Liver (tissue), 9 donors: Measurements from ENCODE around the gene CLDN10. TPM values are rescaled to one million over a fixed set of nuclear protein-coding genes. Genes with fewer than 3 reads are reported as not detected.

Experiments used
- DNase-seq: peaks from one replicate; pipeline ENCODE4 v3.0.0-alpha.2; 2017; ENCODE audit warnings: low spot score
- H3K27ac ChIP-seq, 2 donors: one replicate each; pipeline ENCODE4 v1.7.0; 2013; ENCODE audit warnings: inconsistent platforms in 2 of 2, low read length in 2 of 2, control low read depth in 1 of 2, low read depth in 1 of 2, mild to moderate bottlenecking in 1 of 2
- H3K27me3 ChIP-seq, 4 donors: one replicate each; pipeline versions ENCODE4 v1.6.1 to v1.7.0; 2013; ENCODE audit warnings: low read length in 3 of 4, inconsistent platforms in 1 of 4, mild to moderate bottlenecking in 1 of 4, moderate library complexity in 1 of 4; ENCODE audit not compliant: control insufficient read depth in 4 of 4, insufficient read depth in 4 of 4
- H3K36me3 ChIP-seq, 4 donors: one replicate each; pipeline versions ENCODE4 v1.6.1 to v1.7.0; 2013; ENCODE audit warnings: low read length in 3 of 4, mild to moderate bottlenecking in 3 of 4, low read depth in 1 of 4, moderate library complexity in 1 of 4; ENCODE audit not compliant: control insufficient read depth in 4 of 4, insufficient read depth in 3 of 4
- H3K4me1 ChIP-seq, 4 donors: one replicate each; pipeline versions ENCODE4 v1.6.1 to v1.7.0; 2013; ENCODE audit warnings: low read length in 3 of 4, mild to moderate bottlenecking in 3 of 4, moderate library complexity in 1 of 4; ENCODE audit not compliant: control insufficient read depth in 4 of 4, insufficient read depth in 4 of 4
- H3K4me3 ChIP-seq, 3 donors: one replicate each; pipeline versions ENCODE4 v1.6.1 to v1.7.0; 2013; ENCODE audit warnings: low read length in 3 of 3, control low read depth in 1 of 3, low read depth in 1 of 3, mild to moderate bottlenecking in 1 of 3
- H3K9ac ChIP-seq, 2 donors: one replicate each; pipeline ENCODE4 v1.7.0; 2013; ENCODE audit warnings: low read length in 2 of 2, mild to moderate bottlenecking in 2 of 2, moderate library complexity in 2 of 2, control low read depth in 1 of 2, low read depth in 1 of 2
- H3K9me3 ChIP-seq, 4 donors: one replicate each; pipeline versions ENCODE4 v1.6.1 to v1.7.0; 2013; ENCODE audit warnings: low read length in 3 of 4; ENCODE audit not compliant: control insufficient read depth in 4 of 4
- ATF3 ChIP-seq: IDR thresholded peaks from 2 replicates; pipeline ENCODE4 v1.6.1; 2016; ENCODE audit warnings: antibody characterized with exemption
- CTCF ChIP-seq: fragments of 150-350 bp; IDR thresholded peaks from 2 replicates; pipeline ENCODE4 v1.5.1; 2017; ENCODE audit warnings: improper control_type of control experiment, low read depth, low read length; ENCODE audit not compliant: missing input control
- EGR1 ChIP-seq, 2 donors: IDR thresholded peaks; 2 replicates each; pipeline ENCODE4 v1.6.1; 2016 to 2018; ENCODE audit warnings: antibody characterized with exemption in 2 of 2, low read depth in 2 of 2
- FOXA1 ChIP-seq: IDR thresholded peaks from 2 replicates; pipeline ENCODE4 v1.6.1; 2016; ENCODE audit warnings: antibody characterized with exemption
- FOXA2 ChIP-seq: IDR thresholded peaks from 2 replicates; pipeline ENCODE4 v1.6.1; 2016; ENCODE audit warnings: antibody characterized with exemption
- GABPA ChIP-seq, 2 donors: IDR thresholded peaks in 1 of 2; conservative IDR thresholded peaks in 1 of 2; 2 replicates each; pipeline ENCODE4 v1.6.1; 2016; ENCODE audit warnings: antibody characterized with exemption in 2 of 2, mild to moderate bottlenecking in 1 of 2, moderate library complexity in 1 of 2
- HNF4A ChIP-seq, 2 donors: conservative IDR thresholded peaks; 2 replicates each; pipeline ENCODE4 v1.6.1; 2016; ENCODE audit warnings: antibody characterized with exemption in 2 of 2, mild to moderate bottlenecking in 2 of 2
- HNF4G ChIP-seq: IDR thresholded peaks from 2 replicates; pipeline ENCODE4 v1.6.1; 2016; ENCODE audit warnings: antibody characterized with exemption
- JUND ChIP-seq, 2 donors: IDR thresholded peaks; 2 replicates each; pipeline ENCODE4 v1.6.1; 2016; ENCODE audit warnings: antibody characterized with exemption in 2 of 2
- MAX ChIP-seq: IDR thresholded peaks from 2 replicates; pipeline ENCODE4 v1.6.1; 2016; ENCODE audit warnings: antibody characterized with exemption
- NR2F2 ChIP-seq: IDR thresholded peaks from 2 replicates; pipeline ENCODE4 v1.6.1; 2016; ENCODE audit warnings: antibody characterized with exemption
- RAD21 ChIP-seq, 2 donors: IDR thresholded peaks; 2 replicates each; pipeline ENCODE4 v1.6.1; 2016; ENCODE audit warnings: antibody characterized with exemption in 2 of 2, mild to moderate bottlenecking in 2 of 2
- REST ChIP-seq: IDR thresholded peaks from 2 replicates; pipeline ENCODE4 v1.6.1; 2016; ENCODE audit warnings: antibody characterized with exemption, mild to moderate bottlenecking
- RXRA ChIP-seq, 2 donors: IDR thresholded peaks; 2 replicates each; pipeline ENCODE4 v1.6.1; 2017 to 2018; ENCODE audit warnings: antibody characterized with exemption in 2 of 2, mild to moderate bottlenecking in 1 of 2
- SP1 ChIP-seq: IDR thresholded peaks from 2 replicates; pipeline ENCODE4 v1.6.1; 2018; ENCODE audit warnings: antibody characterized with exemption, mild to moderate bottlenecking
- TAF1 ChIP-seq: conservative IDR thresholded peaks from 2 replicates; pipeline ENCODE4 v1.6.1; 2016; ENCODE audit warnings: antibody characterized with exemption, mild to moderate bottlenecking
- YY1 ChIP-seq: IDR thresholded peaks from 2 replicates; pipeline ENCODE4 v1.6.1; 2016; ENCODE audit warnings: antibody characterized with exemption, mild to moderate bottlenecking
- ZBTB33 ChIP-seq: IDR thresholded peaks from 2 replicates; pipeline ENCODE4 v1.6.1; 2016; ENCODE audit warnings: antibody characterized with exemption
- WGBS: extraction: QIAGEN DNeasy Blood & Tissue Kit; methylation state at CpG from one replicate; pipeline ENCODE4 v1.1.7; 2013; 5-methylcytosine and 5-hydroxymethylcytosine counted together
- polyA plus RNA-seq, 2 donors: library from polyadenylated mRNA; stranded (reverse) in 1 of 2; unstranded in 1 of 2; fragments of 200-250 nt in 1 of 2; fragments of >200 nt in 1 of 2; fragmentation: Nextera tagmentation in 1 of 2; extraction: Ambion mirVana in 1 of 2; gene quantifications; one replicate each; pipeline versions ENCODE4 v1.2.1 to v1.2.3, GENCODE V29; 2013 to 2015
- total RNA-seq, 2 donors: library from RNA; depleted of rRNA; stranded (reverse); fragments of >200 nt; gene quantifications; one replicate each; pipeline ENCODE4 v1.2.3, GENCODE V29; 2014
- donor health status: healthy.
- donor health status: healthy.
- donor health status: healthy.
- donor health status: healthy.
- donor health status: healthy.

CLDN10 gene
- total and polyA plus RNA-seq, 4 donors = 0.79 to 15.1 (median 3.1) TPM

- Histone ChIP-seq H3K36me3 (no peaks in the 10 kb centered on the region), H3K4me1 (peaks cover 6 to 13% (median 11%) of the 10 kb centered on the region in 4 donors), H3K9me3 (no peaks in the 10 kb centered on the region), H3K27me3 (no peaks in the 10 kb centered on the region), H3K9ac (peak overlapping the region in 1 of 2 donors; percentile 50), H3K4me3 (no peak overlapping the region), H3K27ac (peak overlapping the region in 1 of 2 donors; percentile 40)
- 40% methylated on average over 12 of the region's 12 CpGs for WGBS
- no peak for TF ChIP-seq GABPA (IDR thresholded peaks at IDR 0.05 in 1 of 2, conservative IDR thresholded peaks at IDR 0.05 in 1 of 2)
- peak in 1 of 2 donors; percentile 72 for TF ChIP-seq JUND (IDR thresholded peaks at IDR 0.05)
- TF ChIP-seq SP1 = peak; percentile 46
- TF ChIP-seq HNF4A (conservative IDR thresholded peaks at IDR 0.05) = peak; percentile 55 to 83
- TF ChIP-seq EGR1 (IDR thresholded peaks at IDR 0.05; ENCODE audit: low read depth in 2 of 2) = no peak
- no peak for TF ChIP-seq NR2F2
- no peak for TF ChIP-seq FOXA1
- TF ChIP-seq REST = peak; percentile 15
- no peak for TF ChIP-seq TAF1
- TF ChIP-seq ATF3 = no peak
- no peak for TF ChIP-seq RAD21 (IDR thresholded peaks at IDR 0.05)
- peak; percentile 12 for TF ChIP-seq FOXA2
- no peak for TF ChIP-seq CTCF
- peak; percentile 36 for TF ChIP-seq YY1
- TF ChIP-seq MAX = no peak
- no peak for TF ChIP-seq HNF4G
- TF ChIP-seq RXRA (IDR thresholded peaks at IDR 0.05) = peak; percentile 54 to 73
- no peak for TF ChIP-seq ZBTB33
- no peak for DNase-seq
Observed at GRCh38 chr13:95603887-95604555, 51.5 kb downstream of the CLDN10 start.
